ENCODE results near the gene AHNAK. TPM values are rescaled to one million over a fixed set of nuclear protein-coding genes. Genes with fewer than 3 reads are reported as not detected.

AHNAK gene
- total and polyA plus RNA-seq, 2 donors (not counting 1 experiment from before 2014, with no cell fraction given): 220 to 762 TPM

- H2AFZ ChIP-seq (ENCODE audit: low read length): no peak overlapping the region
- H4K20me1 ChIP-seq (ENCODE audit: control insufficient read depth, extremely low read depth, insufficient read depth, low read length): no peaks in the 10 kb centered on the region
- peak overlapping the region; percentile 81 for H3K27ac ChIP-seq (ENCODE audit: insufficient read depth, low read length)
- no peaks in the 10 kb centered on the region for H3K79me2 ChIP-seq (ENCODE audit: control insufficient read depth, insufficient read depth, low read length)
- H3K4me3 ChIP-seq (replicated peaks in 1 of 4; ENCODE audit: control extremely low read depth in 1 of 4, insufficient read depth in 1 of 4, low read depth in 3 of 4, low read length in 4 of 4): no peak overlapping the region
- DNase-seq (ENCODE audit: low read depth in 2 of 2): no peak
- H3K36me3 ChIP-seq (ENCODE audit: control insufficient read depth, insufficient read depth, low read length): no peaks in the 10 kb centered on the region
- H3K4me1 ChIP-seq (ENCODE audit: control insufficient read depth, extremely low read depth, insufficient read depth, low read length): peaks cover 9% of the 10 kb centered on the region
- no peaks in the 10 kb centered on the region for H3K9me3 ChIP-seq (ENCODE audit: control insufficient read depth, insufficient read depth, low read depth, low read length)
- no peak overlapping the region for H3K4me2 ChIP-seq (ENCODE audit: extremely low read depth, insufficient read depth, low read length)
- TF ChIP-seq EZH2 (IDR thresholded peaks at IDR 0.05; ENCODE audit: low read length, missing control alignments) (no peak), CTCF (conservative IDR thresholded peaks at IDR 0.05 in 1 of 2, IDR thresholded peaks at IDR 0.05 in 1 of 2; ENCODE audit: low read depth in 1 of 2, low read length in 2 of 2) (no peak)
- H3K9ac ChIP-seq (ENCODE audit: insufficient read depth, low read length): no peak overlapping the region
- H3K27me3 ChIP-seq (ENCODE audit: control insufficient read depth, insufficient read depth, low read length): no peaks in the 10 kb centered on the region
Measured at GRCh38 chr11:62496676-62497075, 49.9 kb downstream of the AHNAK start.

DNA sequence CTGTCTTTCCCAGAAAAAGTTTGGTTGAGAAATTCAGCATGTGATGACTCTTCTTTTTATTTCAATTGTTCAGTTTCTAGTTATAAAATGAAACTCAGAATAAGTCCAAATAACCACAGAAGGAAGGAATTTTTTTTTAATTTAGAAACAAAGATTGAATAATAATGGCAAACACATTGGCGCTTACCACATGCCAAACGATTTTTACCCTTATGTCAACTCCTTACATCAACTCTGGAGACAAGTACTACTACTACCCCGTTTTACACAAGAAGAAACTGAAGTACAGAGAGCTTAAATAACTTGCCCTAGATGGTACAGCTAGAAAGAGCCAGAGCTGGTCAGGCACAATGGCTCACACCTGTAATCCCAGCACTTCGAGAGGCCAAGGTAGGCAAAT lies 52.4 kb downstream of the AHNAK start:
- H3K9me3 ChIP-seq (ENCODE audit: control insufficient read depth, insufficient read depth, low read depth, low read length): no peaks in the 10 kb centered on the region
- H3K4me1 ChIP-seq (ENCODE audit: control insufficient read depth, extremely low read depth, insufficient read depth, low read length): peaks cover 11% of the 10 kb centered on the region
- no peaks in the 10 kb centered on the region for H4K20me1 ChIP-seq (ENCODE audit: control insufficient read depth, extremely low read depth, insufficient read depth, low read length)
- no peak overlapping the region for H2AFZ ChIP-seq (ENCODE audit: low read length)
- H3K27ac ChIP-seq (ENCODE audit: insufficient read depth, low read length): no peak overlapping the region
- no peak overlapping the region for H3K9ac ChIP-seq (ENCODE audit: insufficient read depth, low read length)
- TF ChIP-seq EZH2 (IDR thresholded peaks at IDR 0.05; ENCODE audit: low read length, missing control alignments) (no peak), CTCF (conservative IDR thresholded peaks at IDR 0.05 in 1 of 2, IDR thresholded peaks at IDR 0.05 in 1 of 2; ENCODE audit: low read depth in 1 of 2, low read length in 2 of 2) (no peak)
- no peaks in the 10 kb centered on the region for H3K27me3 ChIP-seq (ENCODE audit: control insufficient read depth, insufficient read depth, low read length)
- no peaks in the 10 kb centered on the region for H3K36me3 ChIP-seq (ENCODE audit: control insufficient read depth, insufficient read depth, low read length)
- H3K4me2 ChIP-seq (ENCODE audit: extremely low read depth, insufficient read depth, low read length): no peak overlapping the region
- no peaks in the 10 kb centered on the region for H3K79me2 ChIP-seq (ENCODE audit: control insufficient read depth, insufficient read depth, low read length)
- DNase-seq (ENCODE audit: low read depth in 2 of 2): no peak
- H3K4me3 ChIP-seq (replicated peaks in 1 of 4; ENCODE audit: control extremely low read depth in 1 of 4, insufficient read depth in 1 of 4, low read depth in 3 of 4, low read length in 4 of 4): no peak overlapping the region

GRCh38 chr11:62493801-62494200 lies 52.8 kb downstream of the AHNAK start:
- Histone ChIP-seq H3K27ac (ENCODE audit: insufficient read depth, low read length) (no peak overlapping the region), H4K20me1 (ENCODE audit: control insufficient read depth, extremely low read depth, insufficient read depth, low read length) (no peaks in the 10 kb centered on the region), H3K4me2 (ENCODE audit: extremely low read depth, insufficient read depth, low read length) (no peak overlapping the region), H3K9ac (ENCODE audit: insufficient read depth, low read length) (no peak overlapping the region), H3K4me1 (ENCODE audit: control insufficient read depth, extremely low read depth, insufficient read depth, low read length) (peaks cover 11% of the 10 kb centered on the region), H2AFZ (ENCODE audit: low read length) (no peak overlapping the region), H3K9me3 (ENCODE audit: control insufficient read depth, insufficient read depth, low read depth, low read length) (no peaks in the 10 kb centered on the region), H3K4me3 (replicated peaks in 1 of 4; ENCODE audit: control extremely low read depth in 1 of 4, insufficient read depth in 1 of 4, low read depth in 3 of 4, low read length in 4 of 4) (no peak overlapping the region), H3K79me2 (ENCODE audit: control insufficient read depth, insufficient read depth, low read length) (no peaks in the 10 kb centered on the region), H3K36me3 (ENCODE audit: control insufficient read depth, insufficient read depth, low read length) (no peaks in the 10 kb centered on the region), H3K27me3 (ENCODE audit: control insufficient read depth, insufficient read depth, low read length) (no peaks in the 10 kb centered on the region)
- no peak for DNase-seq (ENCODE audit: low read depth in 2 of 2)
- TF ChIP-seq EZH2 (IDR thresholded peaks at IDR 0.05; ENCODE audit: low read length, missing control alignments): no peak
- no peak for TF ChIP-seq CTCF (conservative IDR thresholded peaks at IDR 0.05 in 1 of 2, IDR thresholded peaks at IDR 0.05 in 1 of 2; ENCODE audit: low read depth in 1 of 2, low read length in 2 of 2)

Data from fibroblast of lung (primary cell).